AG09309 (cell line): Measurements from ENCODE around the gene OXCT1.
"Not testable (repeated sequence)": the region's sequence is repeated elsewhere in the genome, so short reads cannot be mapped to it uniquely, and the experiment has no call there.

Experiments used
- DNase-seq: peaks from one replicate; pipeline ENCODE4 v3.0.0-alpha.2; 2010; ENCODE audit warnings: low read depth
- H3K4me3 ChIP-seq: 2 replicates; pipeline ENCODE4 v1.5.1; 2011; ENCODE audit warnings: mild to moderate bottlenecking, low read depth, low read length, moderate library complexity; ENCODE audit not compliant: control insufficient read depth
- CTCF ChIP-seq: IDR thresholded peaks from 2 replicates; pipeline ENCODE4 v1.5.1; 2011; ENCODE audit warnings: mild to moderate bottlenecking, low read depth, low read length, inconsistent platforms; ENCODE audit not compliant: insufficient read depth, control insufficient read depth; ENCODE audit errors: missing control alignments

Gene OXCT1

GRCh38 chr5:41735213-41735612, 135.0 kb downstream of the OXCT1 start:
- no peak for DNase-seq
- H3K4me3 ChIP-seq, result no peak overlapping the region
- TF ChIP-seq CTCF, result no peak

DNA sequence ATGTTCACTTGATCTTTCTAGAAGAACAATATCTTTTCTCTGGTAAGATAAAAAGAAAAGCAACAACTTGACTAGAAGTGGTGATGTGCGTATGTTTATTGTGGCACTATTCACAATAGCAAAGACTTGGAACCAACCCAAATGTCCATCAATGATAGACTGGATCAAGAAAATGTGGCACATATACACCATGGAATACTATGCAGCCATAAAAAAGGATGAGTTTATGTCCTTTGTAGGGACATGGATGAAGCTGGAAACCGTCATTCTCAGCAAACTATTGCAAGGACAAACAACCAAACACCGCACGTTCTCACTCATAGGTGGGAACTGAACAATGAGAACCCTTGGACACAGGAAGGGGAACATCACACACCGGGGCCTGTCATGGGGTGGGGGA, 140.8 kb downstream of the OXCT1 start:
- H3K4me3 ChIP-seq, result not testable (repeated sequence)

GRCh38 chr5:41728281-41728680, 141.9 kb downstream of the OXCT1 start:
- no peak overlapping the region for H3K4me3 ChIP-seq
- DNase-seq, result no peak
- TF ChIP-seq CTCF, result no peak

More for the DNA sequence above, 140.8 kb downstream of the OXCT1 start:
- not testable (repeated sequence) for DNase-seq

DNA sequence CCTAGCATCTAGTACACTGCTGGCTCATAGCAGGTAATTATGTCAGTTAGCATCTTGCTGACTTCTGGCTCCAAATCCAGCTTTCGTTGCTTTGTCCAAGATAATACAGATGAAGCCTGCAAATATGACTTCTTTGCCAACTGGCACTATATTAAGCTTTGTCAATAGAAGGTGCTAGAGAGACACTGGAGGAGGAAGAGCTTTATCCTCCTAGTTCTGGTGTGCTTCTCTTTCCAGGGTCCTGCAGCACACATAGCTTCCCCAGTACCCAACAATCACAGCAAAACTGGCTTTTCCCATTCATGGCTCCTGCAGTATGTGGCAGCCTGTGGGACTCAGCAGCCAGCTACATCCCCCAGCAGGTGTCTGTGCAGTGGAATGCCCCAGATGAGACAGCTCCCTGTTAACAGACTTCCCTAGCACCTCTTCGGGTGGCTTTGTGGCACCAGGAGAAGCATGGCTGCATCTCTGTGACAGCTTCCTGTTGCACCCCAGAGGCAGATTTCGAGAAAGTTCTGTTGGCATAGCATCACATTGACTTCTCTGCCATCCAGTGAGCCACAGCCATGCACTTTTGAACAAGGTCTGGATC, 147.8 kb downstream of the OXCT1 start:
- no peak for DNase-seq
- peak; percentile 25 for TF ChIP-seq CTCF
- no peak overlapping the region for H3K4me3 ChIP-seq

DNA sequence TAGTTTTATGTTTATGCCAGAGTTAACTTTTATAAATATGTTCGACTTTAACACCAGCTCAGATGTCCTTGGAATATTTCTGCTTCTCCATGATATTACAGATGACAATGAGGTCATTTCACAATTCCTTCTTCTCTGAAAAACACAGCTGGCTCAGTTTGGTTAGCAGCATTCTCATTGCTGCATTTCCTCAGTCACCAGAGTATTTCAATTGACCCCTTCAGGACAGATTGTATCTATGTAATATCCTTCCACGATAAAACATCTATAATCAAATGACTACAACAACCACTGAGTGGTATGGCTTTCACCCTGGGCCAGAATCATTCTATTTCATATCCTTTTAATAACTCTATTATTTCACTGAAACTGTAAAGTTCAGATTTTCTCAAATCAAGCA, 148.7 kb downstream of the OXCT1 start:
- DNase-seq, result no peak
- no peak overlapping the region for H3K4me3 ChIP-seq
- no peak for TF ChIP-seq CTCF

- TF ChIP-seq CTCF, result no peak
Observed at GRCh38 chr5:41716382-41716781, 153.8 kb downstream of the OXCT1 start.

GRCh38 chr5:41714446-41714845, 155.8 kb downstream of the OXCT1 start:
- DNase-seq, H3K4me3 ChIP-seq: not testable (repeated sequence)

More at GRCh38 chr5:41716382-41716781, 153.8 kb downstream of the OXCT1 start:
- DNase-seq, result no peak
- no peak overlapping the region for H3K4me3 ChIP-seq

GRCh38 chr5:41708604-41708940, 161.7 kb downstream of the OXCT1 start:
- TF ChIP-seq CTCF, result no peak
- no peak for DNase-seq
- H3K4me3 ChIP-seq, result no peak overlapping the region
